PFSK-1 (cell line): ENCODE results near the gene CLBA1.

ENCODE experiments used
- FOXP2 ChIP-seq: optimal IDR thresholded peaks from 2 replicates; pipeline ENCODE3; 2011; ENCODE audit warnings: borderline replicate concordance, control low read depth, inconsistent platforms; ENCODE audit not compliant: insufficient read depth; ENCODE audit errors: extremely low read length, extremely low read depth
- POLR2AphosphoS5 ChIP-seq: IDR thresholded peaks from 2 replicates; pipeline ENCODE4 v1.6.1; 2012; ENCODE audit warnings: low read depth, mild to moderate bottlenecking, control low read depth, low read length, moderate library complexity
- REST ChIP-seq, 2 experiments: IDR thresholded peaks; 2 replicates each; pipeline versions ENCODE4 v1.6.1 to v1.8.0; 2011 to 2012; ENCODE audit warnings: low read depth in 2 of 2, low read length in 2 of 2, control low read depth in 1 of 2, inconsistent platforms in 1 of 2, mild to moderate bottlenecking in 1 of 2, moderate library complexity in 1 of 2; ENCODE audit not compliant: insufficient read depth in 1 of 2
- SIN3A ChIP-seq: IDR thresholded peaks from 2 replicates; pipeline ENCODE4 v1.6.1; 2012; ENCODE audit warnings: mild to moderate bottlenecking, low read length, moderate library complexity, borderline replicate concordance; ENCODE audit not compliant: insufficient read depth
- TAF1 ChIP-seq: IDR thresholded peaks from 2 replicates; pipeline ENCODE4 v1.6.1; 2012; ENCODE audit warnings: low read length, control low read depth, borderline replicate concordance; ENCODE audit not compliant: insufficient read depth

Gene CLBA1

GRCh38 chr14:104976198-104977007 lies 9.2 kb upstream of the CLBA1 start:
- TF ChIP-seq FOXP2: no peak
- no peak for TF ChIP-seq REST (IDR thresholded peaks at IDR 0.05; ENCODE audit: insufficient read depth in 1 of 2, low read depth in 2 of 2, low read length in 2 of 2)
- TF ChIP-seq SIN3A: no peak

DNA sequence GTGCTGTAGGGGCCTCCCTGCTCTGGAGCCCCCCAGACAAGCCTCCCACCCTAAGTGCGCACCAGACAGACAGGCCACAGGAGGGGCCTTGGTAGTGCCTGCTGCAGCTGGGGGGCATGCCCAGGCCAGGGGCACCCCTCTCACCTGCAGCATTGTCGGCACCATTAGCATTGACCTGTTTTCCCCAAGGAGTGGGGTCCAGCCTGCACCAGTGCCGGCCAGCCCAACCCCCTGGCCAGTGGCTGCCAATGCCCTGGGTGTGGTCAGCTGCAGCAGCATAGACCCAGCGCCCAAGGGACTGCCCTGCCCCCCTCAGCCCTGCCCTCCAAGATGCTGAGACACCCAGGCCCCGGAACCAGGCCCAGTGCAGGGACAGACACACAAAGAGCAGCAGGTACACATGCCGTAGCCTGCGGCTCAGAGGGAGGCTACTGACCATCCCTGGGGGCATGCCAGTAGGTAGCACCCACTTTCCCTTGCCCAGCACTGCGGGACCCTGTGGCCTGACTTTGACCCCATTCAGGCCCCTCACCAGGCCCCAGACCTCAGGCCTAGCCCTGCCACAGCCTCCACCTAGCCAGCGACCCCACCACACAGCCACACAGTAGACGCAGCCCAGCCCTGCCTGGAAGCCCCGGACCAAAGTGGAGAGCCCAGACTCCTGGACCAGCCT lies 8.4 kb upstream of the CLBA1 start:
- TF ChIP-seq REST (IDR thresholded peaks at IDR 0.05; ENCODE audit: insufficient read depth in 1 of 2, low read depth in 2 of 2, low read length in 2 of 2) (no peak), SIN3A (no peak), POLR2AphosphoS5 (no peak), TAF1 (no peak), FOXP2 (no peak)

DNA sequence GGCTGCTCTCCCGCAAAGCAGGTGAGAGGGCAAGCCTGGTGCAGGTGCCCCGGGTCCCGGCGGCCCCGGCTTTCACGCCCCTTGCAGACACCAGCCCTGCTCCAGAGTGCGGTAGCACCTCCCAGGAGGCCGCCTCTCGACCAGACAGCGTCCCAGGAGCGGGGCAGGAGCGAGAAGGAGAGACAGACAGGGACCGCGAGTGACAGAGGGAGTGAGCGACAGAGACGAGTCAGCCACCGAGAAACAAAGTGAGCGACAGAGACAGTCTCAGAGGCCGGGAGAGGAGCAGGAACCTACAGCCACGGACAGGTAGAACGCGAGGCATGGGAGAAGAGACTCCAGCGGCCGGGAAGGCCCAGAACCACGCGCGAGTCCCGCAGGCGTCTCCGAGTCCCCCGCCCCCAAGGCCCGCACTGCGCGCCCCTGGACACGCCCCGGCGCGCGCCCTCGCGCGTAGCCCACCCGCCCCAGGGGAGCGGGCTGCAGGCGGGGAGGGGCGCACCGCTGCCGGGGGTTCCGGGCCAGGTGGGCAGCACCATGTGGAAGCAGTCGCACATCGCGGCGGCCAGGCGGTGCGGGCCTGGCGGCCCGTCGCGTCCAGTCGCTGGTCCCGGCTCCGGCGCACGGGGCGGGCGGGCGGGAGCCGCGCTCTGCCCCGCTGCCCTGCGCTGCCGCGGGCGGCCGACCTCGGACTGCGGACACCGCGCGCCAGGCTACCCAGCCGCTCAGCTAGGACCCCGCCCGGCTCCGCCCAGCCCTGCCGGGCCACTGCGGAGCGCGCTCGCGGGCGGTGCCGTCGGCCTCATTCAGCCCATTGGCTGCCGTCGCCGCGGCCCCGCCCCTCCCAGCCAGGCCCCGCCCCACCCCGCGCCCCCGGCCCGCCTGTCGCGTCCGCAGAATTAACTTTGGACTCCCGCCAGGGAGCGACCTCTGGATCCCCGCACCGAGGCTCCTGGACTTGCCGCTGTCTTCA lies 7.6 kb upstream of the CLBA1 start, which contains the start of gene AHNAK2:
Gene AHNAK2, minus strand, starts transcription at position 694 of the 973 bp plus-strand sequence. Its CDS starts 137 bp downstream, at position 557.
- no peak for TF ChIP-seq POLR2AphosphoS5
- no peak for TF ChIP-seq FOXP2
- TF ChIP-seq REST (IDR thresholded peaks at IDR 0.05; ENCODE audit: insufficient read depth in 1 of 2, low read depth in 2 of 2, low read length in 2 of 2): no peak
- TF ChIP-seq SIN3A: no peak
- TF ChIP-seq TAF1: peak; percentile 58; the same call in 1 of the 2 replicates

GRCh38 chr14:104978746-104979691 lies 6.6 kb upstream of the CLBA1 start:
- no peak for TF ChIP-seq REST (IDR thresholded peaks at IDR 0.05; ENCODE audit: insufficient read depth in 1 of 2, low read depth in 2 of 2, low read length in 2 of 2)
- no peak for TF ChIP-seq SIN3A
- TF ChIP-seq FOXP2: no peak
- no peak for TF ChIP-seq TAF1
- TF ChIP-seq POLR2AphosphoS5: no peak
